GM12878 (cell line): Measurements from ENCODE around the gene DPP9. TPM values are rescaled to one million over a fixed set of nuclear protein-coding genes. Genes with fewer than 3 reads are reported as not detected.

Source experiments
- BACH1 ChIP-seq: fragments of 450-650 bp; IDR thresholded peaks from 2 replicates; pipeline ENCODE4 v1.6.1; 2017; ENCODE audit warnings: mild to moderate bottlenecking, borderline replicate concordance
- BCL3 ChIP-seq: IDR thresholded peaks from 2 replicates; pipeline ENCODE4 v1.6.1; 2011; ENCODE audit warnings: borderline replicate concordance, low read depth, mild to moderate bottlenecking, moderate library complexity, low read length; ENCODE audit not compliant: insufficient read depth, poor library complexity, severe bottlenecking
- BMI1 ChIP-seq: fragments of 450-650 bp; IDR thresholded peaks from 2 replicates; pipeline ENCODE4 v1.6.1; 2016; ENCODE audit warnings: mild to moderate bottlenecking, moderate library complexity, borderline replicate concordance
- CEBPZ ChIP-seq: fragments of 150-350 bp; IDR thresholded peaks from 2 replicates; pipeline ENCODE4 v1.6.1; 2016; ENCODE audit warnings: low read depth, low read length
- CHD2 ChIP-seq: IDR thresholded peaks from 2 replicates; pipeline ENCODE4 v1.6.1; 2011; ENCODE audit warnings: low read depth, low read length, improper control_type of control experiment, borderline replicate concordance
- ELK1 ChIP-seq: IDR thresholded peaks from 2 replicates; pipeline ENCODE4 v1.6.1; 2012; ENCODE audit warnings: low read depth, low read length, improper control_type of control experiment
- EP300 ChIP-seq, 2 experiments: fragments of 150-350 bp in 1 of 2; IDR thresholded peaks; 2 replicates each; pipeline ENCODE4 v1.6.1; 2011 to 2012; ENCODE audit warnings: low read depth in 2 of 2, low read length in 2 of 2, borderline replicate concordance in 1 of 2, improper control_type of control experiment in 1 of 2, inconsistent platforms in 1 of 2; ENCODE audit not compliant: control insufficient read depth in 1 of 2
- ESRRA ChIP-seq: IDR thresholded peaks from 2 replicates; pipeline ENCODE4 v1.6.1; 2012; ENCODE audit warnings: mild to moderate bottlenecking, low read length, improper control_type of control experiment
- KLF5 ChIP-seq: fragments of 450-650 bp; IDR thresholded peaks from 2 replicates; pipeline ENCODE4 v1.6.1; 2014; ENCODE audit warnings: mild to moderate bottlenecking; ENCODE audit not compliant: partially characterized antibody
- MEF2B ChIP-seq: fragments of 450-650 bp; IDR thresholded peaks from 2 replicates; pipeline ENCODE4 v1.6.1; 2018; ENCODE audit warnings: mild to moderate bottlenecking, moderate library complexity; ENCODE audit not compliant: partially characterized antibody, poor library complexity, severe bottlenecking
- MYB ChIP-seq: fragments of 150-350 bp; IDR thresholded peaks from 2 replicates; pipeline ENCODE4 v1.6.1; 2014; ENCODE audit warnings: mild to moderate bottlenecking, low read depth, low read length, borderline replicate concordance
- MYC ChIP-seq: IDR thresholded peaks from 2 replicates; pipeline ENCODE4 v1.6.1; 2011; ENCODE audit warnings: mild to moderate bottlenecking, low read length, moderate library complexity, inconsistent platforms; ENCODE audit not compliant: insufficient read depth, insufficient replicate concordance, insufficient read length, severe bottlenecking
- POLR2AphosphoS5 ChIP-seq: IDR thresholded peaks from 2 replicates; pipeline ENCODE4 v1.6.1; 2011; ENCODE audit warnings: mild to moderate bottlenecking, low read length, inconsistent platforms
- USF1 ChIP-seq: IDR thresholded peaks from 2 replicates; pipeline ENCODE4 v1.6.1; 2011; ENCODE audit warnings: borderline replicate concordance, low read depth, mild to moderate bottlenecking, moderate library complexity, mixed read lengths, low read length; ENCODE audit not compliant: insufficient read depth; ENCODE audit errors: extremely low read length
- ZBTB40 ChIP-seq: fragments of 450-650 bp; IDR thresholded peaks from 2 replicates; pipeline ENCODE4 v1.6.1; 2016; ENCODE audit warnings: mild to moderate bottlenecking, moderate library complexity, borderline replicate concordance
- ZNF207 ChIP-seq: fragments of 450-650 bp; IDR thresholded peaks from 2 replicates; pipeline ENCODE4 v1.6.1; 2014; ENCODE audit warnings: antibody characterized with exemption, mild to moderate bottlenecking, borderline replicate concordance
- polyA plus RNA-seq, 11 experiments: library from polyadenylated mRNA; depleted of rRNA in 4 of 11; unstranded in 6 of 11; stranded (reverse) in 5 of 11; fragments of >200 nt; fragmentation: Nextera tagmentation in 4 of 11; fragmentation: Illumina TruSeq in 1 of 11; extraction: Ambion mirVana in 4 of 11; extraction: Trizol in 1 of 11; gene quantifications; 1 replicate in 1 of 11; 2 replicates in 10 of 11; pipeline versions ENCODE4 v1.2.1 to v1.2.3, GENCODE V29; 2011 to 2016; ENCODE audit warnings: inconsistent platforms in 2 of 11, missing spikeins in 2 of 11, low read depth in 1 of 11
- total RNA-seq, 4 experiments: library from RNA; depleted of rRNA in 3 of 4; stranded (reverse); fragments of >200 nt in 3 of 4; fragmentation: Illumina TruSeq in 1 of 4; extraction: Trizol in 1 of 4; gene quantifications; 2 replicates each; pipeline versions ENCODE4 v1.2.1 to v1.2.3, GENCODE V29; 2013 to 2021

Gene DPP9
- total and polyA plus RNA-seq, 10 of the 15 experiments (the other 5 are each of a cell fraction or from before 2014, with no cell fraction given), result 0.64 to 58.6 (median 27.6) TPM

GRCh38 chr19:4669723-4670480, 53.7 kb downstream of the DPP9 start, which contains the start of gene MYDGF (continued):
- TF ChIP-seq ZBTB40 (no peak), CHD2 (no peak), MEF2B (peak; percentile 71), MYC (peak; percentile 25), CEBPZ (no peak), ELK1 (no peak), MYB (no peak), BACH1 (peak; percentile 57; the same call in 1 of the 2 replicates), ZNF207 (no peak), POLR2AphosphoS5 (peak; percentile 71; the same call in 1 of the 2 replicates), BMI1 (no peak), USF1 (peak; percentile 95), EP300 (IDR thresholded peaks at IDR 0.05; ENCODE audit: borderline replicate concordance in 1 of 2, control insufficient read depth in 1 of 2, low read depth in 2 of 2, low read length in 2 of 2) (no peak), BCL3 (no peak), ESRRA (no peak), KLF5 (no peak)
